Activated gamma-delta T cell (primary cell): ENCODE data around the gene TADA2B.
A peak's percentile ranks its signal among the peaks of the same experiment; 100 is the strongest.
"Not testable (repeated sequence)": the region's sequence is repeated elsewhere in the genome, so short reads cannot be mapped to it uniquely, and the experiment has no call there.

Experiments
- DNase-seq: peaks from one replicate; lab custom pipeline; 2025; lab: John Stamatoyannopoulos, UW

The TADA2B gene

DNA sequence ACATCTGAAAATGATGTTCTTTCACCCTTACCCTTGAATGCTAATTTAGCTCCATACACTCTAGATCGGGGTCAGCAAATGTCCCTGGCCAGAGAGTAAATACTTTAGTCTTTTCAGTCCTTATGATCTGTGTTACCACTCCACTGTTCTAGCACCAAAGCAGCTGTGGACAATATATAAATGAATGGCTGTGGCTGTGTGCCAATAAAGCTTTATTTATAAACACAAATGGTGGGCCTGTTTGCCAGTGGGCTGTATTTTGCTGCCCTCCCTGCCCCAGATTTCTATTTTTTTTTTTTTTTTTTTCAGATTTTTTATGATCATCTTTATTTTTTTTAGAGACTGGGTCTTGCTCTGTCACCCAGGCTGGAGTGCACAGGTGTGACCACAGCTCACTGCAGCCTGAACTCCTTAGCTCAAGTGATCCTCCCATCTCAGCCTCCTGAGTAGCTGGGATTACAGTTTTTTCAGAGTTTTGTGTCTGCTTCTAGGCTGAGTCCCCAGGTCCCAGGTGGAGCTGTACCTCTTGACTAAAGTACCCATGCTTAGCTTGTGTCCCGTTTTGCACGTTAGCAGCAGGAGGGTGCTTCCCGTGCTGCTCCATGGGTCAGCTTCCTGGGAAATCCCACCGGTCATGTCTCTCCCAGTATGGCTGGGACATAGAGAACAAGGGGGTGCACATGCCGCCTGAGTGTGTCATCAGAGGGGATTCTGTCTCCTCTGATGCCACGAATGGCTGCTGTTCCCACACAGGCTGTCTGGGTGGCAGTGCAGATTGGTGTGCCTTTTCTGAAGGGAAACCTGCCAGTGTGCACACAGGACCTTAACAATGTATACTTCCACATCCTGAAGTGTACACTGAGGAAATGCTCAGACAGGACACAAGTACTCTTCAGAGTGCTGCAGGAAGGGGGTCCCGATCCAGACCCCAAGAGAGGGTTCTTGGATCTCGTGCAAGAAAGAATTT lies 40.7 kb downstream of the TADA2B start:
- no peak for DNase-seq

GRCh38 chr4:7084564-7084961 lies 41.4 kb downstream of the TADA2B start:
- DNase-seq: not testable (repeated sequence)

DNA sequence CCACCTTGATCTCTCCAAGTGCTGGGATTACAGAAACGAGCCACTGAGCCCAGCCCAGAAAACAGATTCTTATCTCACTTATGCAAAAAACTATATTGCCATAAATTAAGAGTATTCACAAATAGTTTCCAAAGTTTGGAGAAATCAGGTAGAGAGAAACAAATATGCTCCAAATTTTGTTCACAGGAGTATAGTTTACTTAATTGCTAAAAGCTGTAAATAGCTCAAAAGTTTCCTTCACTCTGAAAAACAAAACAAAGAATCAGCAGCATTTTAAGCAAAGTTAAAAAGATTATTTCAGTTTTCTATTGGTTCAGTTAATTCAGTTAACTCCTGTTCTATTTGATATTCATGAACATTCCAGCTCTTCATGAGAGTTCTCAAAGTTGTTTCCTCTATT lies 43.2 kb downstream of the TADA2B start:
- no peak for DNase-seq

DNA sequence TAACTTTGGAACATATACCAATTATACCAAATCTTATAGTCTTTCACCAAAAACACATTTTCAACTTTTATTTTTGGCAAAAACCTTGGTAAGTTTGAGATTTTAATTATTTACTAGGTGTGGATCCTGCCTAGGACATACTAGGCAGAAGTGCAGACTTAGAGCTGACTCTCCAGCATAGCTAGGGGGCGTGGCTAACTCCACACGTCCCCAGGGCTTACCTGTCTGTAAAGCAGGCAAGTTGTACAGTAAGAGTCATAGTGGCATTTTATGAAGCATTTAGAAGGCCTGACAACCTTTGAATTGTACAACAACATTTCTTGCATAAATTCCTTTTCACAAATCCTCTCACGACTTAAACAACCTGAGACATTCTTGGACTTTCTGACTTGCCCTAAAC lies 43.9 kb downstream of the TADA2B start:
- no peak for DNase-seq

DNA sequence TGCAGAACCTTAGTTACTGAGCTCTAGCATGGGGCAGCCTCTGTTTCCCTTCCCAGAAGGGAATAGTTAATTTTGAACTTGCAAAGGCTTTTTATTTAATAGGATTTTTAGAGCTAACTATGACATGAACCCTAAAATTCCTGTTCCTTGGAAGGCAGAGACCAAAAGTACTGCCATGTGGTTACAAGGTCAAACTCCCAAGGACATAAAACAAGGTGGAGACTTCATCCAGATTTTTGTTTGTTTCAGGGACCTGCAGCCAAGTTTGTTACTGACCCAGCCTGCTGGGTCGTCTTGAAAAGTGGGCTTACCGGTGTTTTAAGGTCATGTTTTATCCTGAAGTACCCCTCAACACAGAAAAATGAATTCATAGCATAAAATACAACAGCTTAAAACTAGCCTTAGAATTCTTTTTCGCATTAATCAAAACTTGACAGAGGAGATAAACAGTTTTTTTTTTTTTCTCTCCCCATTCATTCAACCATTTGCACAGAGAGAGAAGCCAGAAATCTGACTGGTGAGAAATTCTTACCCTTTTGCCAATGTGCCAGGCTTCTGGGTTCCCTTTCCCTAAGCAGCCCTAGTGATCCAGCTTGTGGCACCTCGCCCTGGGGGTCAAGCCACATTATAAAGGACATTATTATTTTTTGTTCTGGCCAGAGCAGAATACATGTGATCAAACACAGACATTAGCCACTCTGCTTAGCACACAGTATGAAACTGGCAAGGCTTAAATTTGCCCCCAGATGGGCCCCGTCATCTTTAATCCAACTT lies 46.2 kb downstream of the TADA2B start:
- DNase-seq: no peak

GRCh38 chr4:7092026-7092425 lies 48.9 kb downstream of the TADA2B start:
- DNase-seq: no peak

DNA sequence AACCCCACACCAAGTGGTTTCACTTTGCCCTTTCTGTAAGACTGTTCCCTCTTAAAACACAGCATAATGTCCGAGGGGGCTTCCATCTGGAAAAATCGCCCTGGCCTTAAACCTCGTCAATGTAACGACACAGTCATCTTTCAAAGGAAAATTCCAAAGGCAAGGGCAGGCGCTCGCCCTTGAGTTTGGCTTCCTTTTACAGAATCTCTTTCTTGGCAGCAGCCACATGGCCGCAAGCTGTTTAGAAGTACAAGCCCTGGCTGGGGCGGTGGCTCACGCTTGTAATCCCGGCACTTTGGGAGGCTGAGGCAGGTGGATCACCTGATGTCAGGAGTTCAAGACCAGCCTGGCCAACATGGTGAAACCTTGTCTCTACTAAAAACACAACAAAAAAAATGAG lies 51.7 kb downstream of the TADA2B start:
- no peak for DNase-seq

GRCh38 chr4:7095611-7096155 lies 52.5 kb downstream of the TADA2B start:
- DNase-seq: no peak

GRCh38 chr4:7096236-7096635 lies 53.1 kb downstream of the TADA2B start:
- DNase-seq: no peak

- DNase-seq: no peak
These were observed 58.7 kb downstream of the TADA2B start for GRCh38 chr4:7101692-7102515.

- not testable (repeated sequence) for DNase-seq
These were observed 59.3 kb downstream of the TADA2B start for GRCh38 chr4:7102516-7102909.

DNA sequence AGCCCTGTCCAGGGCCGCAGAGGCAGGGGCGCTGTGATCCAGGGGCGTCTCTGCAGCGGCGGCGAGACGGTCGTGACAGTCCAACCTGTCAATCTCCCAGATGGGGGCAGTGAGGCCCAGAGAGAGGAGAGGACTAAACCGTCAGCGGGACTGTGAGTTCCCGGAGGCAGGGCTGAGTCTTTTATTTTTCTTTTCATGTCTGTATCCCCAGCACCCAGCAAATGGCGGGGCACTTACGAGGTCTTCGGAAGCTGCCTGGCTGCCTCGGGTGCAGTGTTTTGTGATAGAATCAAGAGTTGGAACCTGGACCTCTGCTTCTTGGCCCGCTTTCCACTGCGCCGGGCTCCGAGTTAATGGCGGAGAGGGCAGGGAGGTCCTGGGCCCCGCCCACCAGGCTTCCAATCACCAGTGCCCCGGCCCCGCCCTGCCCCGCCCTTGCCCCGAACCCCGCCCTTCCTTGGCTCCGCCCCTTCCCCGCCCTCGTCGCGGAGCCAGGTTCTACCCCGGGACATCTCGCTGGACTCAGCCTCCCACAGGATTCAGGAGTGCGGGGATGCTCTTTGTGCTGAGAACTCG lies 59.9 kb downstream of the TADA2B start:
- DNase-seq: peak; percentile 48

DNA sequence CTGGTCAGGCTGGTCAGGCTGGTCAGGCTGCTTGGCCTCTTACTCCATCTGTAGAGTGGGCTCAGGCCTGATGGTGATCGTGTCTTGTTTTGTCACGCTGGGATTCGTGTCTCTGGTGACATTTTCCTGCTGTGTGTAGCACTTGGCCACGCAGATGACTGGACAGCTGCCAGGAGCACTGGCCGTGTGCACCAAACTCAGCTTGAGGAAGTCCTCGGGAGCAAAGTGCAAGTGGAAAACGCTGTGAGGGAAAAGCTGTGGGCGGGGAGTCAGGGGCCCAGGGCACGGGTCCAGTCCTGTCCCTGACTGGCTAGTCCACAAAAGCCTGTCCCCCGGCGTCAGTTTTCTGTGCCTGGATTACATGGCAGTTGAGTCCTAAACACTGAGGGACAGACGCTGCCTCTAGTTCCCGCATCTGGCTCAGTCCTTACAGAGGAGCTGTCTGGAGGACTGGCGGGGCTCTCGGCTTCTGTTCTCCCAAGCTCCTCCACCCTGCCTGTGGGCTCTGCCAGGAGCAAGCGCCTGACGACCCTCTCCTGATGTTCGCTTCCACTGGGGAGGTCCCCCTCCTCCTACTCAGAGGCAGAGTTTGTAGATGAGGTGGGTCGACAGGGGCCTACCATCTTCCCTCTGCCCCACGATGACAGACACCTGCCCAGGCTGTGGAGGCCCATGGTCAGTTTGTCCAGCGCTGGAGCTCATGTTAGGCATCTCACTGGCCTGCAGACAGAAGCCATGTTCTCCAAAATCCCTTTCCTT lies 60.6 kb downstream of the TADA2B start:
- no peak for DNase-seq

DNA sequence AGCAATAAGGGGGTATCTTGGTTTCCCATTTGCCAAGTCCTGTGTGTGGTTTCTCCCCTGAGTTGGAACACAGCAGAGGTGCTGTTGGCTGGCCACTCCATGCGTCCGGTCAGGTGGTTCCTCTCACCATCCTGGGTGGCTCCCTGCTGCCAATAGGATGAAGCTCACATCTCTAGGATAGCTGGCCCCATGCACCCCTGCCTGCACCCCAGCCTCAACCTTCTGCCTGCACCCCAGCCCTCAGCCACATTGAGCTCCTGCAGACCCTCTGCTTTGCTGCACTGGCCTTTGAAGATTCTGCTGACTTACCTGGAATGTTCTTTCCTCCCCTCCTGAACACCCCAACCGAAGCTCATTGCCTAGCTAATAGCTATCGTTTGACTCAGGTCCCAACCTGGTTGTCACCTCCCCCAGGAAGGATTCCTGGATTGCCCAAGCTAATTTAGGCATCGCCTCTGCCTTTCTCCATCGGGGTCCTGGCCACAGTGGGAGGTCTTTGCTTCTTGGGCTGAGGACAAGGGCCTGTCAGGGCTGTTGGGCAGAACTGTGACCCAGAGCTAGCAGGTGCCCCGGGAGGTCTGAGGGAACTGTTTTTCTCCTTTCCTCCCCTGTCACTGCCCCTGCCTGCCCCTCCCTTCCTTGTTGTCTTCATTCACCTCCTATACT lies 61.3 kb downstream of the TADA2B start:
- no peak for DNase-seq

DNA sequence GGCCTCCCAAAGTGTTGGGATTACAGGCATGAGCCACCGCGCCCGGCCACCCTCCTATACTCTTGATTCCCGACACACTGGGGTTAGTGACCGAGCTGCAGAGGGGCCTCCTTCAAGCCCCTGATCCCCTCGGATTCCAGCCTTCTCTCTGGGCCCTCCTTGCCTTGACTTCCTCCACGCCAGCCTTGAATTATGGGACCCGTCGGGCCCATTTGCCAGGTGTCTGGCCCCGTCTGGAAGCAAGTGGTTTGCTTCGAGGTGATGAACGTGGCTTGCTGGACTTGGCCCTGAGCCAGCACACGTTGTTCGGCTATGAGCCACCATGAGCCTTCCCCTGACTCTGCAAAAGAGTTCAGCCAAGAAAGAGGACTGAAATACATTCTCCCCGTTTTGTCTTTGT lies 62.1 kb downstream of the TADA2B start:
- DNase-seq: no peak

- DNase-seq: no peak
These were observed 64.2 kb downstream of the TADA2B start for GRCh38 chr4:7107166-7107905.
